SKM-1 (cell line): ENCODE data around the gene RTF2.
"Not testable (repeated sequence)": the region's sequence is repeated elsewhere in the genome, so short reads cannot be mapped to it uniquely, and the experiment has no call there.

Experiments used
- DNase-seq: peaks from one replicate; lab custom pipeline; 2025; ENCODE audit not compliant: unreplicated experiment; lab: John Stamatoyannopoulos, UW

Gene RTF2

GRCh38 chr20:56469077-56469449, 636 bp downstream of the RTF2 start:
- no peak for DNase-seq

GRCh38 chr20:56483970-56484369, 15.5 kb downstream of the RTF2 start:
- no peak for DNase-seq

GRCh38 chr20:56487216-56487615, 18.8 kb downstream of the RTF2 start:
- peak; percentile 8 for DNase-seq

- no peak for DNase-seq
Observed at GRCh38 chr20:56488566-56488965, 20.1 kb downstream of the RTF2 start.

GRCh38 chr20:56501116-56501515, 32.7 kb downstream of the RTF2 start:
- DNase-seq: no peak

GRCh38 chr20:56503916-56504315, 35.5 kb downstream of the RTF2 start:
- no peak for DNase-seq

- DNase-seq: no peak
Observed at GRCh38 chr20:56504373-56505005, 36.1 kb downstream of the RTF2 start.

GRCh38 chr20:56506103-56506502, 37.7 kb downstream of the RTF2 start:
- DNase-seq: no peak

GRCh38 chr20:56511926-56512325, 43.5 kb downstream of the RTF2 start:
- DNase-seq: no peak

- no peak for DNase-seq
Observed at GRCh38 chr20:56513161-56514150, 45.0 kb downstream of the RTF2 start.

- DNase-seq: no peak
Observed at GRCh38 chr20:56516631-56517030, 48.2 kb downstream of the RTF2 start.

- no peak for DNase-seq
Observed at GRCh38 chr20:56517211-56517610, 48.8 kb downstream of the RTF2 start.

- DNase-seq: no peak
Observed at GRCh38 chr20:56517641-56518040, 49.2 kb downstream of the RTF2 start.

- DNase-seq: no peak
Observed at GRCh38 chr20:56518126-56518525, 49.7 kb downstream of the RTF2 start.

GRCh38 chr20:56518721-56519398, 50.4 kb downstream of the RTF2 start:
- no peak for DNase-seq

GRCh38 chr20:56519551-56519950, 51.1 kb downstream of the RTF2 start:
- no peak for DNase-seq

GRCh38 chr20:56520180-56520579, 51.8 kb downstream of the RTF2 start:
- no peak for DNase-seq

GRCh38 chr20:56520746-56521354, 52.4 kb downstream of the RTF2 start:
- not testable (repeated sequence) for DNase-seq

- DNase-seq: no peak
Observed at GRCh38 chr20:56522311-56522710, 53.9 kb downstream of the RTF2 start.

- DNase-seq: not testable (repeated sequence)
Observed at GRCh38 chr20:56524444-56524843, 56.0 kb downstream of the RTF2 start, which contains the start of gene FAM209A. Gene FAM209A, plus strand, starts transcription at chr20:56524744. Its CDS starts 65 bp downstream, at chr20:56524809.

- no peak for DNase-seq
Observed at GRCh38 chr20:56527521-56527920, 59.1 kb downstream of the RTF2 start.
